Activated B cell treated with CpG ODN at 0.5 μM for 24 hours (primary cell): ENCODE data around the gene FKTN. TPM values are rescaled to one million over a fixed set of nuclear protein-coding genes. Genes with fewer than 3 reads are reported as not detected.
"Not testable (repeated sequence)": the region's sequence is repeated elsewhere in the genome, so short reads cannot be mapped to it uniquely, and the experiment has no call there.

ENCODE experiments used
- ATAC-seq: fragments of 200-7000 bp; cut with Tn5 transposase; one replicate; pipeline ENCODE4 v1.10.0; 2021; ENCODE audit warnings: low read depth, mild to moderate bottlenecking, moderate library complexity
- CTCF ChIA-PET: fragments of 350-600 bp; sonication (Branson Sonifier 250); formaldehyde crosslinking; loops from one replicate; lab custom pipeline; 2021; ENCODE audit warnings: antibody characterized with exemption; lab: Charles Lee
- POLR2A ChIA-PET: fragments of 350-600 bp; sonication (Branson Sonifier 250); formaldehyde crosslinking; loops from one replicate; lab custom pipeline; 2021; ENCODE audit warnings: antibody characterized with exemption; lab: Charles Lee
- DNase-seq: peaks from one replicate; pipeline ENCODE4 v3.0.0; 2022
- H3K27ac Mint-ChIP-seq: one replicate; pipeline ENCODE4 v1.8.0; 2020; ENCODE audit warnings: mixed read lengths
- H3K27me3 Mint-ChIP-seq: one replicate; pipeline ENCODE4 v1.8.0; 2021; ENCODE audit warnings: mixed read lengths
- H3K36me3 Mint-ChIP-seq: one replicate; pipeline ENCODE4 v1.8.0; 2021; ENCODE audit warnings: low read depth, mixed read lengths
- H3K4me1 Mint-ChIP-seq: one replicate; pipeline ENCODE4 v1.8.0; 2021; ENCODE audit warnings: mixed read lengths
- H3K4me3 Mint-ChIP-seq: one replicate; pipeline ENCODE4 v1.8.0; 2020; ENCODE audit warnings: mild to moderate bottlenecking, mixed read lengths
- H3K9me3 Mint-ChIP-seq: one replicate; pipeline ENCODE4 v1.8.0; 2020; ENCODE audit warnings: mixed read lengths
- intact Hi-C: fragments of 100-400 bp; cut with micrococcal nuclease; formaldehyde crosslinking; loops from one replicate; pipeline ENCODE4 v1.15.1; 2024
- total RNA-seq: library from RNA; stranded (reverse); gene quantifications from 2 replicates; pipeline ENCODE4 v1.2.3, GENCODE V29; 2022
- TF ChIP-seq, protein P1 (sequence below): fragments of 200-600 bp; IDR thresholded peaks from one replicate; pipeline ENCODE4 v1.8.0; 2022; ENCODE audit warnings: antibody characterized with exemption, mild to moderate bottlenecking

The FKTN gene
- total RNA-seq, 1 donor from 2014 or later = 17.5 TPM

DNA sequence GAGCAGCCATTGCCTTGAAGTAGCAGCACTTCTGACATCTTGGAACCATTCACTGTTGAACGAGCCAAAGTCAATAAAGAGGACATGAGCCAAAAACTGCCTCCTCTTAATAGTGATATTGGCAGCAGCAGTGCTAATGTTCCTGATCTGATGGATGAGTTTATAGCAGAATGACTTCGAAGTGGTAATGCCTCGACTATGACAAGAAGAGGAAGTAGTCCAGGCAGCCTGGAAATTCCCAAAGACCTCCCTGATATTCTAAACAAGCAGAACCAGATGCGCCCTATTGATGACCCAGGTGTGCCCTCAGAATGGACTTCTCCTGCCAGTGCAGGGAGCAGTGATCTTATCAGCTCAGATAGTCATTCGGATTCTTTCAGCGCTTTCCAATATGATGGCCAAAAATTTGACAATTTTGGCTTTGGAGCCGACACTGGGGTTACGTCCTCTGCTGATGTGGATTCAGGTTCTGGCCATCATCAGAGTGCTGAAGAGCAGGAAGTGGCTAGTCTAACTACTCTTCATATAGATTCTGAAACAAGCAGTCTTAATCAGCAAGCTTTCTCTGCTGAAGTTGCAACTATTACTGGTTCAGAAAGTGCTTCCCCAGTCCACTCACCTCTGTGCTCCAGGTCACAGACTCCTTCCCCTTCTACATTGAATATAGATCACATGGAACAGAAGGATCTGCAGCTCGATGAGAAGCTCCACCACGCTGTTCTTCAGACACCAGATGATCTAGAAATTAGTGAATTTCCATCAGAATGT, 35.1 kb upstream of the FKTN start:
- H3K27ac Mint-ChIP-seq, H3K4me1 Mint-ChIP-seq, H3K36me3 Mint-ChIP-seq, H3K9me3 Mint-ChIP-seq, POLR2A ChIA-PET, intact Hi-C loops, H3K27me3 Mint-ChIP-seq, ATAC-seq, CTCF ChIA-PET, DNase-seq, H3K4me3 Mint-ChIP-seq: not testable (repeated sequence)

- no peak overlapping the region for H3K4me3 Mint-ChIP-seq
- intact Hi-C loops = no loop called here
- H3K4me1 Mint-ChIP-seq = peaks cover 15% of the 10 kb centered on the region
- DNase-seq (no peak), ATAC-seq (no peak)
- CTCF ChIA-PET = no interaction called here
- no peaks in the 10 kb centered on the region for H3K27me3 Mint-ChIP-seq
- H3K36me3 Mint-ChIP-seq = peaks cover 7% of the 10 kb centered on the region
- POLR2A ChIA-PET = no interaction called here
- TF ChIP-seq, protein P1, sequence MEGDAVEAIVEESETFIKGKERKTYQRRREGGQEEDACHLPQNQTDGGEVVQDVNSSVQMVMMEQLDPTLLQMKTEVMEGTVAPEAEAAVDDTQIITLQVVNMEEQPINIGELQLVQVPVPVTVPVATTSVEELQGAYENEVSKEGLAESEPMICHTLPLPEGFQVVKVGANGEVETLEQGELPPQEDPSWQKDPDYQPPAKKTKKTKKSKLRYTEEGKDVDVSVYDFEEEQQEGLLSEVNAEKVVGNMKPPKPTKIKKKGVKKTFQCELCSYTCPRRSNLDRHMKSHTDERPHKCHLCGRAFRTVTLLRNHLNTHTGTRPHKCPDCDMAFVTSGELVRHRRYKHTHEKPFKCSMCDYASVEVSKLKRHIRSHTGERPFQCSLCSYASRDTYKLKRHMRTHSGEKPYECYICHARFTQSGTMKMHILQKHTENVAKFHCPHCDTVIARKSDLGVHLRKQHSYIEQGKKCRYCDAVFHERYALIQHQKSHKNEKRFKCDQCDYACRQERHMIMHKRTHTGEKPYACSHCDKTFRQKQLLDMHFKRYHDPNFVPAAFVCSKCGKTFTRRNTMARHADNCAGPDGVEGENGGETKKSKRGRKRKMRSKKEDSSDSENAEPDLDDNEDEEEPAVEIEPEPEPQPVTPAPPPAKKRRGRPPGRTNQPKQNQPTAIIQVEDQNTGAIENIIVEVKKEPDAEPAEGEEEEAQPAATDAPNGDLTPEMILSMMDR = no peak
- H3K27ac Mint-ChIP-seq = no peak overlapping the region
- peaks cover 6% of the 10 kb centered on the region for H3K9me3 Mint-ChIP-seq
Observed at GRCh38 chr9:105531530-105531929, 26.4 kb upstream of the FKTN start.

DNA sequence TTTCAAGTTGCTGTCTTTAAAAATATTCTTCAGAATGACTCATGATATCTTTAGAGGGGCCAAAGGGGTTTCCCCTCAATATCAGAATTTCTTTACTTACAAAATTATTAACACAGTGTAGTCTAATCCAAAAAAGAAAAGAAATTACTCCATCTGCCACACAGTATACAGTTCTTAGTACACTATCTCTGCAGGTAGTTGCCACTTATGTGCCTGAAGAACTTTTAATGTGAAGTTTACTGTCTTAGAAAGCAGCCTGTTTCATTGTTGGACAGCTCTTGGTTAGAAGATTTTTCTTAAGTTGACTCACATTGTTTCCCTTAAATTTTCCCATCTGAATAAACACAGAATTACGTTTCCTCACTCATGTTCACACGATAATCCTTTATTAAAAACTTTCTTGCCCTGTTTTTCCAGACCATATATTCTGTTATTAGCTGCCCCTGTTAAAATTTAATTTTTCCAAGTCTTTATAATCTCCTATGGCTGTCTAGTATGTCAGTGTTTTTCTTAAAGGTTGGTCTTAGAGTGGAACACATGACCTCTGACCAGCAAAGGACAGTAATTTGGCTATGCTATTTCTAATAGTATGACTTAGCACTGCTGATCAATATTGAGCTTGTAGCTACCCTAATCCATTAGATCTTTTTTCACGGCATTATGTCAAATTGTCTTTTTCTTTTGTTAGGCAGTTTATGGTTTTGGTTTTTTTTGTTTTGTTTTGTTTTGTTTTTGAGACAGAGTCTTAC, 21.8 kb upstream of the FKTN start:
- Mint-ChIP-seq H3K27ac (no peak overlapping the region), H3K9me3 (no peaks in the 10 kb centered on the region), H3K4me1 (peaks cover 15% of the 10 kb centered on the region), H3K27me3 (no peaks in the 10 kb centered on the region), H3K4me3 (no peak overlapping the region), H3K36me3 (peaks cover 7% of the 10 kb centered on the region)
- intact Hi-C loops = no loop called here
- CTCF ChIA-PET = no interaction called here
- POLR2A ChIA-PET = interaction anchor here (0.6 kb wide), 1 partner anchor 40 kb away, joined by 4 read pairs; no protein-coding TSS in a partner anchor
- ATAC-seq (peak; percentile 28), DNase-seq (no peak)
- TF ChIP-seq, protein P1 = no peak

GRCh38 chr9:105539452-105539851, 18.5 kb upstream of the FKTN start:
- ATAC-seq (no peak), DNase-seq (no peak)
- no peak overlapping the region for H3K27ac Mint-ChIP-seq
- no peaks in the 10 kb centered on the region for H3K27me3 Mint-ChIP-seq
- H3K4me3 Mint-ChIP-seq = no peak overlapping the region
- H3K36me3 Mint-ChIP-seq = peaks cover 7% of the 10 kb centered on the region
- POLR2A ChIA-PET = no interaction called here
- H3K9me3 Mint-ChIP-seq = no peaks in the 10 kb centered on the region
- CTCF ChIA-PET = no interaction called here
- H3K4me1 Mint-ChIP-seq = peaks cover 27% of the 10 kb centered on the region
- intact Hi-C loops = no loop called here
- TF ChIP-seq, protein P1 = no peak

- no peak overlapping the region for H3K27ac Mint-ChIP-seq
- H3K27me3 Mint-ChIP-seq = no peaks in the 10 kb centered on the region
- CTCF ChIA-PET = interaction anchor here (0.8 kb wide), 1 partner anchor 97 kb away, joined by 3 read pairs; no protein-coding TSS in a partner anchor
Observed at GRCh38 chr9:105541838-105542237, 16.1 kb upstream of the FKTN start.

More at GRCh38 chr9:105541838-105542237, 16.1 kb upstream of the FKTN start:
- DNase-seq = no peak
- ATAC-seq = peak; percentile 95
- POLR2A ChIA-PET = interaction anchor here (0.7 kb wide), 1 partner anchor 80 kb away, joined by 3 read pairs; no protein-coding TSS in a partner anchor
- Mint-ChIP-seq H3K36me3 (no peaks in the 10 kb centered on the region), H3K9me3 (no peaks in the 10 kb centered on the region), H3K4me3 (no peak overlapping the region), H3K4me1 (peaks cover 12% of the 10 kb centered on the region)
- TF ChIP-seq, protein P1 = no peak
- intact Hi-C loops = loop anchor here (1.0 to 5.0 kb wide), 4 partner anchors 16 to 1450 kb away; partner anchors contain the start of genes FKTN, FSD1L and SMC2
